Keratinocyte (primary cell): ENCODE measurements around the gene DNAJC5G. TPM values are rescaled to one million over a fixed set of nuclear protein-coding genes. Genes with fewer than 3 reads are reported as not detected.

ENCODE experiments used
- DNase-seq: peaks from one replicate; pipeline ENCODE4 v3.0.0-alpha.2; 2011; ENCODE audit warnings: low read depth, missing footprints, low spot score
- FAIRE-seq: peaks from 2 replicates; lab custom pipeline; 2011; peaks lifted over from hg19 to GRCh38; lab: Jason Lieb, UNC
- H2AFZ ChIP-seq: 2 replicates; pipeline ENCODE4 v1.6.0; 2012; ENCODE audit warnings: low read length, control low read depth, inconsistent platforms; ENCODE audit not compliant: control insufficient read depth
- H3K27ac ChIP-seq: 2 replicates; pipeline ENCODE4 v1.5.1; 2011; ENCODE audit warnings: low read length; ENCODE audit not compliant: control insufficient read depth, insufficient read depth
- H3K27me3 ChIP-seq: 3 replicates; pipeline ENCODE4 v1.6.0; 2011; ENCODE audit warnings: low read length; ENCODE audit not compliant: control insufficient read depth, insufficient read depth; ENCODE audit errors: extremely low read depth
- H3K36me3 ChIP-seq, 2 experiments: 2 replicates in 1 of 2; 3 replicates in 1 of 2; pipeline ENCODE4 v1.5.1; 2011; ENCODE audit warnings: low read length in 2 of 2, mild to moderate bottlenecking in 1 of 2; ENCODE audit not compliant: control insufficient read depth in 2 of 2, insufficient read depth in 2 of 2; ENCODE audit errors: extremely low read depth in 1 of 2
- H3K4me1 ChIP-seq: 3 replicates; pipeline ENCODE4 v1.5.1; 2011; ENCODE audit warnings: low read length; ENCODE audit not compliant: control insufficient read depth, insufficient read depth; ENCODE audit errors: extremely low read depth
- H3K4me2 ChIP-seq: 3 replicates; pipeline ENCODE4 v1.6.0; 2011; ENCODE audit warnings: low read depth, low read length; ENCODE audit not compliant: control insufficient read depth, insufficient read depth; ENCODE audit errors: extremely low read depth
- H3K4me3 ChIP-seq, 3 experiments: fragments of 200-600 bp in 1 of 3; sonication (generic) in 1 of 3; 2 replicates in 2 of 3; 3 replicates in 1 of 3; pipeline ENCODE4 v1.5.1; 2011 to 2016; ENCODE audit warnings: low read length in 3 of 3, mild to moderate bottlenecking in 3 of 3, control low read depth in 2 of 3, inconsistent platforms in 1 of 3, low read depth in 1 of 3, mixed read lengths in 1 of 3, mixed run types in 1 of 3, moderate library complexity in 1 of 3; ENCODE audit not compliant: control insufficient read depth in 2 of 3, insufficient read depth in 2 of 3; ENCODE audit errors: extremely low read depth in 1 of 3
- H3K79me2 ChIP-seq: 2 replicates; pipeline ENCODE4 v1.6.0; 2012; ENCODE audit warnings: low read length; ENCODE audit not compliant: control insufficient read depth, insufficient read depth
- H3K9ac ChIP-seq: 3 replicates; pipeline ENCODE4 v1.6.0; 2011; ENCODE audit warnings: low read length; ENCODE audit not compliant: control insufficient read depth, insufficient read depth; ENCODE audit errors: extremely low read depth
- H3K9me1 ChIP-seq: 3 replicates; pipeline ENCODE4 v1.6.0; 2011; ENCODE audit warnings: low read length; ENCODE audit not compliant: control insufficient read depth, insufficient read depth; ENCODE audit errors: extremely low read depth
- H3K9me3 ChIP-seq: 2 replicates; pipeline ENCODE4 v1.5.1; 2012; ENCODE audit warnings: low read depth, low read length; ENCODE audit not compliant: control insufficient read depth
- H4K20me1 ChIP-seq: 3 replicates; pipeline ENCODE4 v1.6.0; 2011; ENCODE audit warnings: low read length; ENCODE audit not compliant: control insufficient read depth, insufficient read depth; ENCODE audit errors: extremely low read depth
- EZH2 ChIP-seq: IDR thresholded peaks from one replicate; pipeline ENCODE4 v1.6.1; 2012; ENCODE audit warnings: inconsistent platforms, mild to moderate bottlenecking, low read length, moderate library complexity
- dilution Hi-C: fragments of 300-500 bp; cut with MboI; formaldehyde crosslinking; loops from one replicate; pipeline ENCODE4 v1.7.0; 2020; ENCODE audit warnings: low sequenced_read_pairs; ENCODE audit not compliant: extremely low pct_ligation_motif_present
- polyA plus RNA-seq, 5 experiments: library from polyadenylated mRNA; depleted of rRNA in 3 of 5; stranded (reverse) in 3 of 5; stranded (forward) in 1 of 5; unstranded in 1 of 5; fragments of >200 nt; gene quantifications; 1 replicate in 1 of 5; 2 replicates in 3 of 5; 3 replicates in 1 of 5; pipeline versions ENCODE4 v1.2.1 to v1.2.3, GENCODE V29; 2011 to 2012; ENCODE audit warnings: missing spikeins in 2 of 5, low read depth in 1 of 5, low replicate concordance in 1 of 5
- TF ChIP-seq, protein P1 (sequence below), 3 experiments: IDR thresholded peaks in 1 of 3; conservative IDR thresholded peaks in 1 of 3; optimal IDR thresholded peaks in 1 of 3; 2 replicates in 2 of 3; 3 replicates in 1 of 3; pipeline versions ENCODE3 to v1.5.1; 2011; ENCODE audit warnings: low read length in 3 of 3, mild to moderate bottlenecking in 3 of 3, moderate library complexity in 2 of 3, control low read depth in 1 of 3, inconsistent platforms in 1 of 3; ENCODE audit not compliant: insufficient read depth in 2 of 3; ENCODE audit errors: extremely low read depth in 1 of 3

Gene DNAJC5G
- polyA plus RNA-seq, 1 donor (not counting 4 experiments of a cell fraction or from before 2014, with no cell fraction given), result not detected

DNA sequence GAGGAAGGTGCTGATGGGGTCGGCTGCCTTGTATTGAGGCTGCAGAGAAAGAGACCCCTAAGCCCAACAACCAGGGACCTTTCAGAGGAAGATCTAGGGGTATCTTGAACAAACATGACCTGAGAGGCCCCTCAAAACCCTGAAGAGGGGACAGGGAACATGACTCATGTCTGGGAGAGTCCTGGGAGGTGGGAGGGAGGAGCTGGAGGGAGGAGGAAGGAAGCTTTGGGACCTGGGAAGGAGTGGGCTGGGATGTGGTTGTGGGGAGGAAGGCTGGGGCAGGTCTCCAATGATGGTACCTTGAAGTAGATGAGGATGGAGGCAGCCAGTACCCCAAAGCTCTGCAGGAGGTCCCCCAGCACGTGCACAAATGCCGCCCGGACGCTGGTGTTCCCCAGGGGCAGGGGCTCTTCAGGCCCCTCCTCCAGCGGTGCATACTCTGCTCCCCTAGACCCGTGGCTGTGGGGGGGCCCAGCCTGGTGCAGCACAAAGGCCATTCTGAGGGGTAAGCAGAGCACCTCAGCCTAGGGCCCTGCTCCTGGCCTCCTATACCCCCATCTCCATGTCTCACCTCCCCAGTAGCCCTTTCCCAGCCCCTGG, 18.3 kb upstream of the DNAJC5G start:
- H3K9ac ChIP-seq, result no peak overlapping the region
- H3K4me3 ChIP-seq, result no peak overlapping the region
- H3K79me2 ChIP-seq, result no peaks in the 10 kb centered on the region
- H3K36me3 ChIP-seq, result no peaks in the 10 kb centered on the region
- no peak overlapping the region for H3K27ac ChIP-seq
- no peak overlapping the region for H3K4me2 ChIP-seq
- H3K4me1 ChIP-seq, result peaks cover 2% of the 10 kb centered on the region
- dilution Hi-C loops, result no loop called here
- no peak for DNase-seq
- no peaks in the 10 kb centered on the region for H3K9me3 ChIP-seq
- no peak for TF ChIP-seq EZH2
- TF ChIP-seq, protein P1, sequence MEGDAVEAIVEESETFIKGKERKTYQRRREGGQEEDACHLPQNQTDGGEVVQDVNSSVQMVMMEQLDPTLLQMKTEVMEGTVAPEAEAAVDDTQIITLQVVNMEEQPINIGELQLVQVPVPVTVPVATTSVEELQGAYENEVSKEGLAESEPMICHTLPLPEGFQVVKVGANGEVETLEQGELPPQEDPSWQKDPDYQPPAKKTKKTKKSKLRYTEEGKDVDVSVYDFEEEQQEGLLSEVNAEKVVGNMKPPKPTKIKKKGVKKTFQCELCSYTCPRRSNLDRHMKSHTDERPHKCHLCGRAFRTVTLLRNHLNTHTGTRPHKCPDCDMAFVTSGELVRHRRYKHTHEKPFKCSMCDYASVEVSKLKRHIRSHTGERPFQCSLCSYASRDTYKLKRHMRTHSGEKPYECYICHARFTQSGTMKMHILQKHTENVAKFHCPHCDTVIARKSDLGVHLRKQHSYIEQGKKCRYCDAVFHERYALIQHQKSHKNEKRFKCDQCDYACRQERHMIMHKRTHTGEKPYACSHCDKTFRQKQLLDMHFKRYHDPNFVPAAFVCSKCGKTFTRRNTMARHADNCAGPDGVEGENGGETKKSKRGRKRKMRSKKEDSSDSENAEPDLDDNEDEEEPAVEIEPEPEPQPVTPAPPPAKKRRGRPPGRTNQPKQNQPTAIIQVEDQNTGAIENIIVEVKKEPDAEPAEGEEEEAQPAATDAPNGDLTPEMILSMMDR (optimal IDR thresholded peaks at IDR 0.05 in 1 of 3, IDR thresholded peaks at IDR 0.05 in 1 of 3, conservative IDR thresholded peaks at IDR 0.05 in 1 of 3; ENCODE audit: extremely low read depth in 1 of 3, insufficient read depth in 2 of 3, low read length in 3 of 3), result no peak
- no peaks in the 10 kb centered on the region for H3K9me1 ChIP-seq
- no peak for FAIRE-seq
- H3K27me3 ChIP-seq, result peaks cover 49% of the 10 kb centered on the region
- no peaks in the 10 kb centered on the region for H4K20me1 ChIP-seq
- no peak overlapping the region for H2AFZ ChIP-seq

DNA sequence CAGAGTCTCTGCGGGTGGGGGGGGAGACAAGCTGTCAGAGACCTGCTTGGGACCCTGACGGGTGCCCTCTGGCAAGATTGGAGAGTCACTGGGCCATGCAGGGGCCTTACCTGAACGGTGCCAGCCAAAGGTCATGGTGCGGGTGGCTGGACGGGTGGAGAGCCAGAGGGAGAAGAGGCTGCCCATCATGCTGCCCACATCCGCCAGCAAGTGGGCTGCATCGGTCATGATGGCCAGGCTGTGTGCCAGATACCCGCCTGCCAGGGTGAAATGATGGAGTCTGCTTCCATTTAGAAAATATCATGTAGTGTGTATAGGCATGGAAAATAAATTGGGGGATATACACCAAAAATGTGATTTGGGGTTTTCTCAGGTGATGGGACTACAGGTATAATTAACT, 17.2 kb upstream of the DNAJC5G start:
- Histone ChIP-seq H2AFZ (no peak overlapping the region), H3K9me3 (no peaks in the 10 kb centered on the region), H3K4me3 (no peak overlapping the region), H3K9me1 (no peaks in the 10 kb centered on the region), H3K27ac (no peak overlapping the region), H3K9ac (no peak overlapping the region), H3K79me2 (no peaks in the 10 kb centered on the region), H3K36me3 (no peaks in the 10 kb centered on the region), H4K20me1 (no peaks in the 10 kb centered on the region), H3K4me2 (no peak overlapping the region), H3K4me1 (peaks cover 5% of the 10 kb centered on the region), H3K27me3 (peaks cover 59% of the 10 kb centered on the region)
- FAIRE-seq, result no peak
- dilution Hi-C loops, result no loop called here
- no peak for TF ChIP-seq EZH2
- TF ChIP-seq, protein P1 (optimal IDR thresholded peaks at IDR 0.05 in 1 of 3, IDR thresholded peaks at IDR 0.05 in 1 of 3, conservative IDR thresholded peaks at IDR 0.05 in 1 of 3; ENCODE audit: extremely low read depth in 1 of 3, insufficient read depth in 2 of 3, low read length in 3 of 3), result no peak
- DNase-seq, result no peak
